HCT116 (cell line): ENCODE results near the gene RGS18. TPM values are rescaled to one million over a fixed set of nuclear protein-coding genes. Genes with fewer than 3 reads are reported as not detected.
"Not testable (repeated sequence)": the region's sequence is repeated elsewhere in the genome, so short reads cannot be mapped to it uniquely, and the experiment has no call there.

Experiments
- ATAC-seq: fragments of 200-7000 bp; cut with Tn5 transposase; 2 replicates; pipeline ENCODE4 v1.9.1; 2020; ENCODE audit warnings: mild to moderate bottlenecking, moderate library complexity
- BruUV-seq: library from RNA; stranded (reverse); fragments of 400-500 nt; replicated peaks from 2 replicates; lab custom pipeline; 2021; lab: Mats Ljungman, UMichigan
- CTCF ChIA-PET: fragments of 300-600 bp; sonication (Branson Sonifier 250); formaldehyde crosslinking; loops from one replicate; lab custom pipeline; 2021; ENCODE audit warnings: antibody characterized with exemption; lab: Charles Lee
- POLR2A ChIA-PET: fragments of 300-600, 350-600 bp; sonication (Branson Sonifier 250); formaldehyde crosslinking; loops from one replicate; lab custom pipeline; 2021; ENCODE audit warnings: antibody characterized with exemption; lab: Charles Lee
- RAD21 ChIA-PET, 2 experiments: fragments of 300-600 bp; sonication (Branson Sonifier 250); formaldehyde crosslinking; loops; one replicate each; lab custom pipeline; 2023; ENCODE audit warnings: low total read pairs in 2 of 2; ENCODE audit not compliant: uncharacterized antibody in 2 of 2, unreplicated experiment in 2 of 2, low non-redundant PET in 1 of 2; lab: Charles Lee
- DNase-seq: peaks from one replicate; pipeline ENCODE4 v3.0.0-alpha.2; 2010; ENCODE audit warnings: low read depth, low spot score
- H2AFZ ChIP-seq: fragments of 200-600 bp; shearing (Covaris generic), sonication (generic); 2 replicates; pipeline ENCODE4 v1.6.1; 2017; ENCODE audit warnings: low read depth, mixed run types, mixed read lengths, antibody characterized with exemption, low read length; ENCODE audit not compliant: poor library complexity, severe bottlenecking
- H3K27ac ChIP-seq: 2 replicates; pipeline ENCODE4 v1.5.1; 2012; ENCODE audit warnings: low read depth, low read length
- H3K27me3 ChIP-seq: fragments of 200-600 bp; sonication (generic); 2 replicates; pipeline ENCODE4 v1.6.1; 2016; ENCODE audit warnings: mixed run types, low read length, mixed read lengths; ENCODE audit not compliant: insufficient read depth
- H3K36me3 ChIP-seq, 2 experiments: fragments of 200-500 bp in 1 of 2; fragments of 200-600 bp in 1 of 2; sonication (Bioruptor generic) in 1 of 2; sonication (generic) in 1 of 2; 2 replicates each; pipeline versions ENCODE4 v1.5.1 to v1.6.1; 2014 to 2016; ENCODE audit warnings: low read length in 2 of 2, inconsistent platforms in 1 of 2, mixed read lengths in 1 of 2, mixed run types in 1 of 2; ENCODE audit not compliant: insufficient read depth in 2 of 2, control insufficient read depth in 1 of 2
- H3K4me1 ChIP-seq, 2 experiments: fragments of 200-600 bp in 1 of 2; sonication (generic) in 1 of 2; 2 replicates each; pipeline versions ENCODE4 v1.5.1 to v1.6.1; 2012 to 2017; ENCODE audit warnings: low read length in 2 of 2, inconsistent platforms in 1 of 2, mild to moderate bottlenecking in 1 of 2, mixed read lengths in 1 of 2, mixed run types in 1 of 2, moderate library complexity in 1 of 2; ENCODE audit not compliant: insufficient read depth in 2 of 2, control insufficient read depth in 1 of 2
- H3K4me2 ChIP-seq: fragments of 200-600 bp; sonication (generic); 2 replicates; pipeline ENCODE4 v1.6.1; 2017; ENCODE audit warnings: mixed run types, low read length, mixed read lengths
- H3K4me3 ChIP-seq, 2 experiments: fragments of 200-600 bp in 1 of 2; sonication (generic) in 1 of 2; replicated peaks in 1 of 2; 2 replicates each; pipeline ENCODE4 v1.5.1; 2011 to 2016; ENCODE audit warnings: low read length in 2 of 2, control low read depth in 1 of 2, low read depth in 1 of 2, mild to moderate bottlenecking in 1 of 2, mixed read lengths in 1 of 2, mixed run types in 1 of 2
- H3K79me2 ChIP-seq: fragments of 200-600 bp; sonication (generic); 2 replicates; pipeline ENCODE4 v1.6.1; 2017; ENCODE audit warnings: mild to moderate bottlenecking, mixed run types, low read length, moderate library complexity, mixed read lengths; ENCODE audit not compliant: insufficient read depth
- H3K9ac ChIP-seq: fragments of 200-600 bp; sonication (generic); 2 replicates; pipeline ENCODE4 v1.6.1; 2016; ENCODE audit warnings: low read length, mixed read lengths
- H3K9me2 ChIP-seq: fragments of 200-600 bp; sonication (generic), shearing (Covaris generic); 2 replicates; pipeline ENCODE4 v1.6.1; 2017; ENCODE audit warnings: mixed run types, mild to moderate bottlenecking, moderate library complexity; ENCODE audit not compliant: insufficient read depth
- H3K9me3 ChIP-seq, 2 experiments: fragments of 200-500 bp in 1 of 2; fragments of 200-600 bp in 1 of 2; sonication (Bioruptor generic) in 1 of 2; sonication (generic) in 1 of 2; 2 replicates each; pipeline ENCODE4 v1.6.1; 2014 to 2017; ENCODE audit warnings: low read length in 2 of 2, mixed read lengths in 2 of 2, inconsistent platforms in 1 of 2, low read depth in 1 of 2, mild to moderate bottlenecking in 1 of 2, mixed run types in 1 of 2, moderate library complexity in 1 of 2; ENCODE audit not compliant: control insufficient read depth in 1 of 2, insufficient read depth in 1 of 2
- H4K20me1 ChIP-seq: fragments of 200-600 bp; sonication (generic), shearing (Covaris generic); 2 replicates; pipeline ENCODE4 v1.6.1; 2017; ENCODE audit warnings: mixed run types, mild to moderate bottlenecking, moderate library complexity; ENCODE audit not compliant: insufficient read depth
- CBX3 ChIP-seq: IDR thresholded peaks from 2 replicates; pipeline ENCODE4 v1.6.1; 2012; ENCODE audit warnings: low read depth
- CTCF ChIP-seq, 3 experiments: fragments of 200-600 bp in 1 of 3; sonication (generic) in 1 of 3; IDR thresholded peaks in 2 of 3; conservative IDR thresholded peaks in 1 of 3; 2 replicates each; pipeline ENCODE4 v1.5.1; 2012 to 2017; ENCODE audit warnings: low read depth in 2 of 3, low read length in 2 of 3, antibody characterized with exemption in 1 of 3, borderline replicate concordance in 1 of 3, control low read depth in 1 of 3, mild to moderate bottlenecking in 1 of 3, mixed read lengths in 1 of 3, mixed run types in 1 of 3, moderate library complexity in 1 of 3; ENCODE audit not compliant: insufficient read depth in 1 of 3
- ELF1 ChIP-seq: IDR thresholded peaks from 2 replicates; pipeline ENCODE4 v1.6.1; 2012; ENCODE audit warnings: low read depth, borderline replicate concordance
- POLR2AphosphoS5 ChIP-seq: IDR thresholded peaks from 2 replicates; pipeline ENCODE4 v1.6.1; 2011; ENCODE audit warnings: mild to moderate bottlenecking, low read depth, low read length, moderate library complexity
- SIN3A ChIP-seq: IDR thresholded peaks from 2 replicates; pipeline ENCODE4 v1.6.1; 2012; ENCODE audit warnings: low read depth
- SRF ChIP-seq: IDR thresholded peaks from 2 replicates; pipeline ENCODE4 v1.6.1; 2012; ENCODE audit warnings: low read depth
- intact Hi-C: fragments of 100-400 bp; cut with micrococcal nuclease; formaldehyde crosslinking; loops from 2 replicates; pipeline ENCODE4 v1.10.0; 2022
- total RNA-seq: library from RNA; stranded (reverse); gene quantifications from one replicate; pipeline ENCODE4 v1.2.1, GENCODE V29; 2021; ENCODE audit not compliant: unreplicated experiment

The RGS18 gene
- total RNA-seq, 1 experiment from 2014 or later: not detected

DNA sequence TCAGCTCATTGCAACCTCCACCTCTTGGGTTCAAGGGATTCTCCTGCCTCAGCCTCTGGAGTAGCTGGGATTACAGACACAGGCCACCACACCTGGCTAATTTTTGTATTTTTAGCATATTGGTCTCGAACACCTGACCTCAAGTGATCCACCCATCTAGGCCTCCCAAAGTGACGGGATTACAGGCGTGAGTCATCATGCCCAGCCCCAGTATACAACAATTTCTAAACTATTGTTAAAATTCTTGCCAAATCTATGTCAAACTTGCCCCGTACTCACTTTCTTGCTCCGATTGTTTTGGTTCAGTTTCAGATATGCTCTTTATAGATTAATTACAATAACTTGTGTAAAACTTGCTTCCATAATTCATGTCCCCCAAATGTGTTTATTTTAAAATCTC lies 4.1 kb downstream of the RGS18 start:
- H3K27ac ChIP-seq: no peak overlapping the region
- no peaks in the 10 kb centered on the region for H3K9me3 ChIP-seq
- no peak overlapping the region for H2AFZ ChIP-seq
- ATAC-seq (no peak), DNase-seq (no peak)
- POLR2A ChIA-PET: no interaction called here
- CTCF ChIA-PET: no interaction called here
- H3K9ac ChIP-seq: no peak overlapping the region
- H3K4me1 ChIP-seq: no peaks in the 10 kb centered on the region
- H3K27me3 ChIP-seq: no peaks in the 10 kb centered on the region
- no peaks in the 10 kb centered on the region; the same call in 1 of the 2 replicates for H4K20me1 ChIP-seq
- TF ChIP-seq CBX3 (no peak), CTCF (IDR thresholded peaks at IDR 0.05 in 2 of 3, conservative IDR thresholded peaks at IDR 0.05 in 1 of 3; ENCODE audit: borderline replicate concordance in 1 of 3, insufficient read depth in 1 of 3, low read depth in 2 of 3, low read length in 2 of 3) (no peak), ELF1 (no peak), SIN3A (no peak), SRF (no peak), POLR2AphosphoS5 (no peak)
- intact Hi-C loops: no loop called here
- RAD21 ChIA-PET: no interaction called here
- no peak overlapping the region for H3K4me2 ChIP-seq
- H3K9me2 ChIP-seq: no peaks in the 10 kb centered on the region
- H3K4me3 ChIP-seq: no peak overlapping the region
- H3K79me2 ChIP-seq: no peaks in the 10 kb centered on the region
- BruUV-seq: no TSS peak
- H3K36me3 ChIP-seq: no peaks in the 10 kb centered on the region

- POLR2A ChIA-PET, H3K4me3 ChIP-seq, intact Hi-C loops, ATAC-seq, H4K20me1 ChIP-seq, H3K9ac ChIP-seq, H3K9me2 ChIP-seq, H3K9me3 ChIP-seq, H3K4me2 ChIP-seq, DNase-seq, H3K27ac ChIP-seq, H3K4me1 ChIP-seq, H2AFZ ChIP-seq, BruUV-seq, H3K27me3 ChIP-seq, CTCF ChIA-PET, RAD21 ChIA-PET, H3K79me2 ChIP-seq, H3K36me3 ChIP-seq: not testable (repeated sequence)
- TF ChIP-seq CBX3: peak; percentile 47; the same call in 1 of the 2 replicates
Observed at GRCh38 chr1:192165002-192165401, 6.7 kb downstream of the RGS18 start.
